Gastroesophageal sphincter (tissue), 3 donors: ENCODE measurements around the gene CAPN2.

ENCODE experiments used
- CTCF ChIP-seq, 4 experiments: fragments of 200-600 bp in 2 of 4; fragments of 450-650 bp in 2 of 4; sonication (generic) in 1 of 4; IDR thresholded peaks; one replicate each; pipeline ENCODE4 v1.5.1; 2017 to 2019; ENCODE audit warnings: antibody characterized with exemption in 4 of 4, mild to moderate bottlenecking in 2 of 4, moderate library complexity in 2 of 4
- EP300 ChIP-seq: sonication (generic); formaldehyde crosslinking; IDR thresholded peaks from one replicate; pipeline ENCODE4 v1.6.1; 2017; ENCODE audit warnings: antibody characterized with exemption, mild to moderate bottlenecking
- POLR2A ChIP-seq, 2 donors: fragments of 450-650 bp; IDR thresholded peaks; one replicate each; pipeline ENCODE4 v1.6.1; 2017; ENCODE audit warnings: antibody characterized with exemption in 2 of 2, mild to moderate bottlenecking in 2 of 2, moderate library complexity in 1 of 2
- POLR2AphosphoS5 ChIP-seq: sonication (generic); formaldehyde crosslinking; IDR thresholded peaks from one replicate; pipeline ENCODE4 v1.6.1; 2017; ENCODE audit warnings: antibody characterized with exemption

- TF ChIP-seq CTCF (IDR thresholded peaks at IDR 0.05) (no peak), EP300 (no peak), POLR2A (IDR thresholded peaks at IDR 0.05) (no peak), POLR2AphosphoS5 (no peak)
Measured at GRCh38 chr1:223776075-223776814, 63.9 kb downstream of the CAPN2 start.
